ENCODE results near the gene XXYLT1.
"Not testable (repeated sequence)": the region's sequence is repeated elsewhere in the genome, so short reads cannot be mapped to it uniquely, and the experiment has no call there.

The XXYLT1 gene

DNA sequence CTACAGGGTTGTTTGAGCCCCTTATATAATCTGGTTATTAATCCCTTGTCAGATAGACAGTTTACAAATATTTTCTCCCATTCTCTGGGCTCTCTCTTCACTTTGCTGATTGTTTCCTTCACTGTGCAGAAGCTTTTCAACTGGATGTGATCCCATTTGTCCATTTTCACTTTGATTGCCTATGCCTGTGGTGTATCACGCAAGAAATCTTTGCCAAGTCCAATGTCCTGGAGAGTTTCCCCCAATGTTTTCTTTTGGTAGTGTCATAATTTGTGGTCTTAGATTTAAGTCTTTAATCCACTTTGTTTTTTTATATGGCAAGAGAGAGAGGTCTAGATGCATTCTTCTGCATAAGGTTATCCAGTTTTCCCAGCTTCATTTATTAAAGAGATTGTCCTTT is 40.7 kb downstream of the XXYLT1 start:
- CTCF ChIA-PET = no interaction called here
- POLR2A ChIA-PET = no interaction called here
- no peak for TF ChIP-seq TARDBP (IDR thresholded peaks at IDR 0.05)
- TF ChIP-seq, protein P1, sequence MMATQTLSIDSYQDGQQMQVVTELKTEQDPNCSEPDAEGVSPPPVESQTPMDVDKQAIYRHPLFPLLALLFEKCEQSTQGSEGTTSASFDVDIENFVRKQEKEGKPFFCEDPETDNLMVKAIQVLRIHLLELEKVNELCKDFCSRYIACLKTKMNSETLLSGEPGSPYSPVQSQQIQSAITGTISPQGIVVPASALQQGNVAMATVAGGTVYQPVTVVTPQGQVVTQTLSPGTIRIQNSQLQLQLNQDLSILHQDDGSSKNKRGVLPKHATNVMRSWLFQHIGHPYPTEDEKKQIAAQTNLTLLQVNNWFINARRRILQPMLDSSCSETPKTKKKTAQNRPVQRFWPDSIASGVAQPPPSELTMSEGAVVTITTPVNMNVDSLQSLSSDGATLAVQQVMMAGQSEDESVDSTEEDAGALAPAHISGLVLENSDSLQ (IDR thresholded peaks at IDR 0.05) = no peak
- TF ChIP-seq HDGF (IDR thresholded peaks at IDR 0.05; ENCODE audit: borderline replicate concordance) = no peak
- TF ChIP-seq LEF1 (IDR thresholded peaks at IDR 0.05; ENCODE audit: borderline replicate concordance) = no peak
- TF ChIP-seq BHLHE40 (IDR thresholded peaks at IDR 0.05; ENCODE audit: borderline replicate concordance) = no peak
- TF ChIP-seq SP1 (IDR thresholded peaks at IDR 0.05) = no peak
- TF ChIP-seq ZNF384 (IDR thresholded peaks at IDR 0.05) = no peak
- TF ChIP-seq FOXK2 (IDR thresholded peaks at IDR 0.05) = no peak
- no peak for TF ChIP-seq ARNT (IDR thresholded peaks at IDR 0.05)
- TF ChIP-seq FOXM1 (IDR thresholded peaks at IDR 0.05; ENCODE audit: borderline replicate concordance) = no peak
- no peak for TF ChIP-seq ELF4 (IDR thresholded peaks at IDR 0.05)
- TF ChIP-seq CTBP1 (IDR thresholded peaks at IDR 0.05; ENCODE audit: borderline replicate concordance) = no peak
- TF ChIP-seq NFRKB (IDR thresholded peaks at IDR 0.05) = no peak
- no peak for TF ChIP-seq SUZ12 (IDR thresholded peaks at IDR 0.05)
- TF ChIP-seq FOXA1 (IDR thresholded peaks at IDR 0.05) = no peak
- TF ChIP-seq L3MBTL2 (conservative IDR thresholded peaks at IDR 0.05) = no peak
- DNase-seq (ENCODE audit: extremely low spot score) = no peak

DNA sequence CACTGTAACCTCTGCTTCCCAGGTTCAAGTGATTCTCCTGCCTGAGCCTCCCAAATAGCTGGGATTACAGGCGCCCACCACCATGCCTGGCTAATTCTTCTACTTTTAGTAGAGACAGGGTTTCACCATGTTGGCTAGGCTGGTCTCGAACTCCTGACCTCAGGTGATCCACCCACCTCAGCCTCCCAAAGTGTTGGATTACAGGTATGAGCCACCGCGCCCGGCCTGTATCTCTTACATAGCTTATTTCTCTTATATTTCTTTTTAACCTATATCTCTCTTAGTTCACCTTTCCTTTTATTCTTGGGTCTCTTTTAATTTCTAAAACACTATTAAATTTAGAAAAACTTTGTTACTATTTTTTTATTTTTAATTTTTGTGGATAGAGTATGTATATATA is 42.1 kb downstream of the XXYLT1 start:
- CTCF ChIA-PET; DNase-seq (ENCODE audit: extremely low spot score); POLR2A ChIA-PET: not testable (repeated sequence)

DNA sequence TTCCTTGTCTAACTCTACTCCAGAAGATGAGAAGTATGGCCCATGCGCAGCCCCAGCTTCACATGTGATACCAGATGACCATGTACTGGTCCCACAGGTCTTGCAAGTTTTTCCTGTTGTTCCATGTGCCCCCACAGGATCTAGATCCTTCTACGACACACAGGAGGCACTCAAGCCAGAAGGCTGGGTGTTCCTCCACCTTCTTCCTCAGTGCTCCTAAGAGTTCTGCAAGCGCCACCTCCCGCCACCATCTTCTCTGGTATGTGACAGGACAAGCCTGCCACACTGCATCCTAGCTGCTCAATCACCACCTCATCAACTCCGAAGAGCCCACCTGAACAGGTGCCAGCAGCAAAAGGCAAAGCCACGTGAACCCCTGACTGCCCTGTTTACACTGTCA is 43.1 kb downstream of the XXYLT1 start:
- ChIA-PET POLR2A (no interaction called here), CTCF (interaction anchor here (0.9 kb wide), 1 partner anchor 121 kb away, joined by 3 read pairs; no protein-coding TSS in a partner anchor)
- TF ChIP-seq FOXK2 (IDR thresholded peaks at IDR 0.05) (no peak), HDGF (IDR thresholded peaks at IDR 0.05; ENCODE audit: borderline replicate concordance) (no peak), LEF1 (IDR thresholded peaks at IDR 0.05; ENCODE audit: borderline replicate concordance) (no peak), NFRKB (IDR thresholded peaks at IDR 0.05) (no peak), FOXA1 (IDR thresholded peaks at IDR 0.05) (no peak), L3MBTL2 (conservative IDR thresholded peaks at IDR 0.05) (no peak), BHLHE40 (IDR thresholded peaks at IDR 0.05; ENCODE audit: borderline replicate concordance) (no peak), ZNF384 (IDR thresholded peaks at IDR 0.05) (no peak), TARDBP (IDR thresholded peaks at IDR 0.05) (no peak), CTBP1 (IDR thresholded peaks at IDR 0.05; ENCODE audit: borderline replicate concordance) (no peak), ELF4 (IDR thresholded peaks at IDR 0.05) (no peak), SUZ12 (IDR thresholded peaks at IDR 0.05) (no peak), ARNT (IDR thresholded peaks at IDR 0.05) (no peak), FOXM1 (IDR thresholded peaks at IDR 0.05; ENCODE audit: borderline replicate concordance) (no peak), SP1 (IDR thresholded peaks at IDR 0.05) (no peak)
- TF ChIP-seq, protein P1 (IDR thresholded peaks at IDR 0.05) = no peak
- DNase-seq (ENCODE audit: extremely low spot score) = no peak

DNA sequence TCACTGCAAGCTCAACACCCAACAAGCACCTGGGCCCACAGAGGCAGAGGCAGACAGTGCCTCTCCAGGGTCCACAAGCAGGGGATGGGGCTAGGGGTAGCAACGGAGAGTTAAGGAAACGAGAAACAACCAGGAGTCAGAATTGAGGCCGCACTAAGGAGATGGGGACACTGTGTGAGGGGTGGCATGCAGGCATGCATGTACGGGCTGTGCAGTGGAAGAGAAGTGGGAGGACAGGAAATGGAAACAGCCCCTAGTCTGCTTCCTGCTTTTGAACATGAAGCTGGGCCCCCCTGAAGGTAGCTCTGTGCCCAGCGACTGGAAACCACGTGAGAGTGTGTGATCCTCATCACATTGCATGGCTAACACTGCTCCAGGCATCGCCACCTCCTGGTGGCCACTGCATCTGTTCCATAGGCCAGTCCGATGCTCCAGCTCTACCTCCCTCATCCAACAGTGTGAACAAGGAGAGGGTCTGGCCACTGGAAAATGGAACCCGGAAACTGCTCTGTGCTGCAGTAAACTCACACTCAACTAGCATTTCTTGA is 44.0 kb downstream of the XXYLT1 start:
- ChIA-PET POLR2A (no interaction called here), CTCF (interaction anchor here (0.6 kb wide), 1 partner anchor 556 kb away, joined by 3 read pairs; no protein-coding TSS in a partner anchor)
- TF ChIP-seq FOXM1 (IDR thresholded peaks at IDR 0.05; ENCODE audit: borderline replicate concordance) (no peak), LEF1 (IDR thresholded peaks at IDR 0.05; ENCODE audit: borderline replicate concordance) (no peak), FOXK2 (IDR thresholded peaks at IDR 0.05) (no peak), SP1 (IDR thresholded peaks at IDR 0.05) (no peak), FOXA1 (IDR thresholded peaks at IDR 0.05) (no peak)
- TF ChIP-seq, protein P1 (IDR thresholded peaks at IDR 0.05) = no peak
- DNase-seq (ENCODE audit: extremely low spot score) = no peak

DNA sequence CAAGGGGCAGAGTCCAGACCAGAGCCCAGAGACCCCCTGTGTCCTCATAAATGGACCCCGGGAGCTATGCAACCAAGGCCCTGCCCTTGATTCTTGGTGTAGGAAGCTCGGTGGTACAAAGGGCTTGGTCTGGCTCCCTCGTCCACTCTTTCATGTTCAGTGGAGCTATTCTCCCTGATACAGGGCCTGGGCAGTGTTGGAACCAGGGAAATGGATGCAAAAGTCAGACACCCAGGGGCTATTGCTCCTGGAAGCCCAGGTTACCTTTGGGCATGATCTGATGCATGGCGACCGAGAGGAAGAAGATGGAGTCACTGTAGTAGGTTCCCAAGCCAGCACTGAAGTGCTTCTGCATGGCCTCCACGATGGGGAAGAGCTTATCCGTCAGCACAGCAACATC is 44.5 kb downstream of the XXYLT1 start:
- ChIA-PET POLR2A (no interaction called here), CTCF (interaction anchor here (0.6 kb wide), 1 partner anchor 555 kb away, joined by 3 read pairs; no protein-coding TSS in a partner anchor)
- TF ChIP-seq NFRKB (IDR thresholded peaks at IDR 0.05) = no peak
- TF ChIP-seq SUZ12 (IDR thresholded peaks at IDR 0.05) = no peak
- TF ChIP-seq LEF1 (IDR thresholded peaks at IDR 0.05; ENCODE audit: borderline replicate concordance) = no peak
- TF ChIP-seq FOXA1 (IDR thresholded peaks at IDR 0.05) = no peak
- no peak for TF ChIP-seq BHLHE40 (IDR thresholded peaks at IDR 0.05; ENCODE audit: borderline replicate concordance)
- TF ChIP-seq FOXM1 (IDR thresholded peaks at IDR 0.05; ENCODE audit: borderline replicate concordance) = no peak
- no peak for TF ChIP-seq SP1 (IDR thresholded peaks at IDR 0.05)
- TF ChIP-seq ZNF384 (IDR thresholded peaks at IDR 0.05) = no peak
- no peak for TF ChIP-seq FOXK2 (IDR thresholded peaks at IDR 0.05)
- TF ChIP-seq HDGF (IDR thresholded peaks at IDR 0.05; ENCODE audit: borderline replicate concordance) = no peak
- no peak for TF ChIP-seq ARNT (IDR thresholded peaks at IDR 0.05)
- TF ChIP-seq CTBP1 (IDR thresholded peaks at IDR 0.05; ENCODE audit: borderline replicate concordance) = no peak
- no peak for TF ChIP-seq ELF4 (IDR thresholded peaks at IDR 0.05)
- TF ChIP-seq, protein P1 (IDR thresholded peaks at IDR 0.05) = no peak
- TF ChIP-seq TARDBP (IDR thresholded peaks at IDR 0.05) = no peak
- no peak for TF ChIP-seq L3MBTL2 (conservative IDR thresholded peaks at IDR 0.05)
- DNase-seq (ENCODE audit: extremely low spot score) = no peak

All from HEK293T (cell line).